PC-3 (cell line): Measurements from ENCODE around the gene RAB7B. TPM values are rescaled to one million over a fixed set of nuclear protein-coding genes. Genes with fewer than 3 reads are reported as not detected.

ENCODE experiments used
- ATAC-seq: fragments of 200-7000 bp; cut with Tn5 transposase; 2 replicates; pipeline ENCODE4 v1.9.1; 2020; ENCODE audit warnings: mild to moderate bottlenecking, moderate library complexity
- BruUV-seq: library from RNA; stranded (reverse); fragments of 400-500 nt; replicated peaks from 2 replicates; lab custom pipeline; 2021; lab: Mats Ljungman, UMichigan
- CTCF ChIA-PET: fragments of 300-600 bp; sonication (Branson Sonifier 250); formaldehyde crosslinking; loops from one replicate; lab custom pipeline; 2022; ENCODE audit warnings: antibody characterized with exemption; lab: Charles Lee
- POLR2A ChIA-PET: fragments of 300-600 bp; sonication (Branson Sonifier 250); formaldehyde crosslinking; loops from one replicate; lab custom pipeline; 2022; ENCODE audit warnings: antibody characterized with exemption; ENCODE audit not compliant: unreplicated experiment; lab: Charles Lee
- DNase-seq: peaks from one replicate; pipeline ENCODE4 v3.0.0-alpha.2; 2015
- H2AFZ ChIP-seq: fragments of 300-600 bp; sonication (generic); 2 replicates; pipeline ENCODE4 v1.6.0; 2016; ENCODE audit warnings: antibody characterized with exemption, low read length
- H3F3A ChIP-seq: fragments of 300-600 bp; sonication (generic); one replicate; pipeline ENCODE4 v1.6.0; 2017; ENCODE audit warnings: antibody characterized with exemption, low read length, control low read depth, mild to moderate bottlenecking; ENCODE audit not compliant: unreplicated experiment
- H3K27ac ChIP-seq: fragments of 300-600 bp; sonication (generic); 2 replicates; pipeline ENCODE4 v1.5.1; 2016; ENCODE audit warnings: mild to moderate bottlenecking, low read length
- H3K27me3 ChIP-seq: fragments of 300-600 bp; sonication (generic); 2 replicates; pipeline ENCODE4 v1.6.1; 2016; ENCODE audit warnings: low read length, mixed read lengths
- H3K36me3 ChIP-seq: fragments of 300-600 bp; sonication (generic); 2 replicates; pipeline ENCODE4 v1.6.1; 2016; ENCODE audit warnings: low read depth, mixed run types, low read length, mixed read lengths
- H3K4me1 ChIP-seq: fragments of 300-600 bp; sonication (generic); 2 replicates; pipeline ENCODE4 v1.5.1; 2016; ENCODE audit warnings: low read length; ENCODE audit not compliant: insufficient read depth
- H3K4me2 ChIP-seq: fragments of 300-600 bp; sonication (generic); 2 replicates; pipeline ENCODE4 v1.6.0; 2016; ENCODE audit warnings: low read length
- H3K4me3 ChIP-seq: fragments of 300-600 bp; sonication (generic); 2 replicates; pipeline ENCODE4 v1.5.1; 2016; ENCODE audit warnings: mild to moderate bottlenecking, low read length, mixed read lengths
- H3K79me2 ChIP-seq: fragments of 300-600 bp; sonication (generic); 2 replicates; pipeline ENCODE4 v1.6.1; 2017; ENCODE audit warnings: low read length, mixed read lengths
- H3K9ac ChIP-seq: fragments of 300-600 bp; sonication (generic); 2 replicates; pipeline ENCODE4 v1.6.0; 2016; ENCODE audit warnings: mild to moderate bottlenecking, low read length
- H3K9me2 ChIP-seq: fragments of 300-600 bp; sonication (generic); replicated peaks from 2 replicates; pipeline ENCODE4 v1.6.1; 2016; ENCODE audit warnings: mixed run types, low read length, mixed read lengths
- H3K9me3 ChIP-seq: fragments of 300-600 bp; sonication (generic); 2 replicates; pipeline ENCODE4 v1.6.1; 2016; ENCODE audit warnings: low read length, mixed read lengths
- H4K20me1 ChIP-seq: fragments of 300-600 bp; sonication (generic); 2 replicates; pipeline ENCODE4 v1.6.1; 2016; ENCODE audit warnings: low read length, mixed read lengths
- EZH2 ChIP-seq: fragments of 300-600 bp; sonication (generic); IDR thresholded peaks from one replicate; pipeline ENCODE4 v1.6.1; 2017; ENCODE audit warnings: antibody characterized with exemption, mild to moderate bottlenecking, low read length; ENCODE audit not compliant: unreplicated experiment
- EZH2phosphoT487 ChIP-seq: fragments of 300-600 bp; sonication (generic); IDR thresholded peaks from 2 replicates; pipeline ENCODE4 v1.6.1; 2018; ENCODE audit warnings: mild to moderate bottlenecking, antibody characterized with exemption, low read length, borderline replicate concordance
- intact Hi-C: fragments of 100-400 bp; cut with micrococcal nuclease; formaldehyde crosslinking; loops from 2 replicates; pipeline ENCODE4 v1.9.0; 2023
- total RNA-seq: library from RNA; depleted of rRNA; stranded (reverse); fragments of >200 nt; gene quantifications from 2 replicates; pipeline ENCODE4 v1.2.3, GENCODE V29; 2014
- TF ChIP-seq, protein P1 (sequence below): fragments of 300-600 bp; sonication (generic); conservative IDR thresholded peaks from 2 replicates; pipeline ENCODE4 v1.5.1; 2017; ENCODE audit warnings: antibody characterized with exemption, low read depth, mild to moderate bottlenecking, low read length

RAB7B gene
- total RNA-seq, 1 experiment from 2014 or later, result not detected

DNA sequence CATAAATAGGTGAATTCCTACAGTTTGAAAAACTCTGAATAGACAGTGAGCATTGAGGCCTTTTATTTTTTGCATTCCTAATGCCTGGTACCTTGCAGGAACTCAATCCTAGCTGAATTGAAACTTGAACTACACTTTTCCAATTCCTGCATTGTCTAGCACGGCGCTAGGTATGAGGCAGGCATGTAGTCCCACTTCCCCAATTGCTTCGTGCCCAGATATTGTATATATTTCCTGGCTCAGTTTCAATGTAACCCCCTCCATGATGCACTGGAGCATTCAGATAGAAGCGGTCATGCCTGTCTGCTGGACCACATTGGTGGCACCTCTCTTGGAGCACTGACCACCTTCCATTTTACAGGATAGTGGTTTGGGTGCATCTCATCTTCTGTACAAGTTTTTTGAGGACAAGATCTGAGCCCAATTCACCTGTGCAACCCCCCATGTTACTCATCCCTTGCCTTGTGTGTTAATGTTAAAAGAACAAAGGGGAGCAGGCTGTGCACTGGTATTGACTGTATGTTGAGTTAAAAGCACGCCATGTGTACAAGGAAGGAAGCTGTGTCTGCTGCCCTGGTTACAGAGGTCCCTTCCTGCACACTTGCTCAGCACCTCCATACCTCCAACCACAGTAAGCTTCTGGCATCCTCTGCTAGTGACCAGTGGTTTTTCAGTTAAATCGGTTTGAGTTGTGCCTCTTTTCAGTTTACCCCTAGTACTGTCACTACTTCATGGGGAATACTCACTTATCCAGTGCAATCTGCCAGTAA lies 10.0 kb upstream of the RAB7B start:
- Histone ChIP-seq H2AFZ (no peak overlapping the region), H4K20me1 (no peaks in the 10 kb centered on the region), H3K9me2 (no peaks in the 10 kb centered on the region), H3K79me2 (no peaks in the 10 kb centered on the region), H3K4me3 (no peak overlapping the region), H3F3A (no peaks in the 10 kb centered on the region), H3K4me2 (no peak overlapping the region), H3K9me3 (no peaks in the 10 kb centered on the region), H3K9ac (no peak overlapping the region), H3K4me1 (no peaks in the 10 kb centered on the region), H3K27ac (no peak overlapping the region), H3K36me3 (no peaks in the 10 kb centered on the region), H3K27me3 (peaks cover 10% of the 10 kb centered on the region; the same call in 1 of the 2 replicates)
- POLR2A ChIA-PET, result no interaction called here
- CTCF ChIA-PET, result no interaction called here
- intact Hi-C loops, result no loop called here
- BruUV-seq, result no TSS peak
- ATAC-seq (no peak), DNase-seq (no peak)
- TF ChIP-seq EZH2phosphoT487 (no peak), EZH2 (no peak)
- TF ChIP-seq, protein P1, sequence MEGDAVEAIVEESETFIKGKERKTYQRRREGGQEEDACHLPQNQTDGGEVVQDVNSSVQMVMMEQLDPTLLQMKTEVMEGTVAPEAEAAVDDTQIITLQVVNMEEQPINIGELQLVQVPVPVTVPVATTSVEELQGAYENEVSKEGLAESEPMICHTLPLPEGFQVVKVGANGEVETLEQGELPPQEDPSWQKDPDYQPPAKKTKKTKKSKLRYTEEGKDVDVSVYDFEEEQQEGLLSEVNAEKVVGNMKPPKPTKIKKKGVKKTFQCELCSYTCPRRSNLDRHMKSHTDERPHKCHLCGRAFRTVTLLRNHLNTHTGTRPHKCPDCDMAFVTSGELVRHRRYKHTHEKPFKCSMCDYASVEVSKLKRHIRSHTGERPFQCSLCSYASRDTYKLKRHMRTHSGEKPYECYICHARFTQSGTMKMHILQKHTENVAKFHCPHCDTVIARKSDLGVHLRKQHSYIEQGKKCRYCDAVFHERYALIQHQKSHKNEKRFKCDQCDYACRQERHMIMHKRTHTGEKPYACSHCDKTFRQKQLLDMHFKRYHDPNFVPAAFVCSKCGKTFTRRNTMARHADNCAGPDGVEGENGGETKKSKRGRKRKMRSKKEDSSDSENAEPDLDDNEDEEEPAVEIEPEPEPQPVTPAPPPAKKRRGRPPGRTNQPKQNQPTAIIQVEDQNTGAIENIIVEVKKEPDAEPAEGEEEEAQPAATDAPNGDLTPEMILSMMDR, result no peak

DNA sequence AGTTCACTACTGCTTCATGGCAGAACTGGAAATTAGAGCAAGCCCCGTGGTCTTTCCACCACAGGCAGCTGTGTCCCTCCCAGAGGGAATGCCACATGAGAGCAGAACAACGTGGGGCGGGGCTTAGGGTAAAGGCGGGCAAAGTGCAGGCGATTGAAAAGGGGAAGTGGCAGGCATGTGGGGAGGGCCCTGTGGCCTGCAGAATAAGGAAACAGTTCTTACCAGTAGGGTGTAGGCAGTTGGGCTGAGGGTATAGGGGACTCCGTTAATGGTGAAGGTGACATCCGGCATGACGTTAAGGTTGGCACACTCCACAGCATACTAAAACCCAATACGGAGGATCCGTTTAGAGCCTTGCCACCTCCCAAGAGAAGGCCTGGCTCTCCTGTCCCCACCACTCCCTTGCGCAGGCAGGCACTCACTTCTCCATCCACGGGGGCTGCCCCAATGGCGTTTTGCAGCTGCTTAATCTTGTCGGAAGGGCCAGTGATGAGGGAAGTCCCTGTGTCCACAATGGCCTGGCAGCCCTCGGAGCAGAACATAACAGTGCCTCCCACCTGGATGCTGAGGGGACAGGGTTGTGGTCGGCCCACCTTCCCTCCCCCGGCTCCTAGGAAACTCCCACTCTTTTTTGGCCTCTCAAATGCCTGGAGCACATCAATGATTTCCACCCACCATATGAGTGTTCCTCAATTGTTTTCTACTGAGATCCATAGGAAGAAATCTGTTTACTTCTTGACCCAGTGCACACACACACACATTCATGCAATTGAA lies 9.1 kb upstream of the RAB7B start:
- peaks cover 10% of the 10 kb centered on the region; the same call in 1 of the 2 replicates for H3K27me3 ChIP-seq
- ATAC-seq (no peak), DNase-seq (no peak)
- no peaks in the 10 kb centered on the region for H3F3A ChIP-seq
- no peaks in the 10 kb centered on the region for H3K36me3 ChIP-seq
- no peaks in the 10 kb centered on the region for H3K4me1 ChIP-seq
- no peak overlapping the region for H3K9ac ChIP-seq
- ChIA-PET POLR2A (interaction anchor here (0.7 kb wide), 1 partner anchor 625 kb away, joined by 3 read pairs; no protein-coding TSS in a partner anchor), CTCF (no interaction called here)
- no peak overlapping the region for H3K4me3 ChIP-seq
- no peak overlapping the region for H3K4me2 ChIP-seq
- intact Hi-C loops, result no loop called here
- H3K9me2 ChIP-seq, result no peaks in the 10 kb centered on the region
- H2AFZ ChIP-seq, result no peak overlapping the region
- H3K27ac ChIP-seq, result no peak overlapping the region
- H3K79me2 ChIP-seq, result no peaks in the 10 kb centered on the region
- no peaks in the 10 kb centered on the region for H3K9me3 ChIP-seq
- TF ChIP-seq, protein P1, result no peak
- TF ChIP-seq EZH2phosphoT487 (no peak), EZH2 (no peak)
- H4K20me1 ChIP-seq, result no peaks in the 10 kb centered on the region
- no TSS peak for BruUV-seq
